Liver (tissue), 9 donors: Measurements from ENCODE around the gene KMT2E. TPM values are rescaled to one million over a fixed set of nuclear protein-coding genes. Genes with fewer than 3 reads are reported as not detected.

ENCODE experiments used
- DNase-seq: peaks from one replicate; pipeline ENCODE4 v3.0.0-alpha.2; 2017; ENCODE audit warnings: low spot score
- H3K27ac ChIP-seq, 2 donors: one replicate each; pipeline ENCODE4 v1.7.0; 2013; ENCODE audit warnings: inconsistent platforms in 2 of 2, low read length in 2 of 2, control low read depth in 1 of 2, low read depth in 1 of 2, mild to moderate bottlenecking in 1 of 2
- H3K27me3 ChIP-seq, 4 donors: one replicate each; pipeline versions ENCODE4 v1.6.1 to v1.7.0; 2013; ENCODE audit warnings: low read length in 3 of 4, inconsistent platforms in 1 of 4, mild to moderate bottlenecking in 1 of 4, moderate library complexity in 1 of 4; ENCODE audit not compliant: control insufficient read depth in 4 of 4, insufficient read depth in 4 of 4
- H3K36me3 ChIP-seq, 4 donors: one replicate each; pipeline versions ENCODE4 v1.6.1 to v1.7.0; 2013; ENCODE audit warnings: low read length in 3 of 4, mild to moderate bottlenecking in 3 of 4, low read depth in 1 of 4, moderate library complexity in 1 of 4; ENCODE audit not compliant: control insufficient read depth in 4 of 4, insufficient read depth in 3 of 4
- H3K4me1 ChIP-seq, 4 donors: one replicate each; pipeline versions ENCODE4 v1.6.1 to v1.7.0; 2013; ENCODE audit warnings: low read length in 3 of 4, mild to moderate bottlenecking in 3 of 4, moderate library complexity in 1 of 4; ENCODE audit not compliant: control insufficient read depth in 4 of 4, insufficient read depth in 4 of 4
- H3K4me3 ChIP-seq, 3 donors: one replicate each; pipeline versions ENCODE4 v1.6.1 to v1.7.0; 2013; ENCODE audit warnings: low read length in 3 of 3, control low read depth in 1 of 3, low read depth in 1 of 3, mild to moderate bottlenecking in 1 of 3
- H3K9ac ChIP-seq, 2 donors: one replicate each; pipeline ENCODE4 v1.7.0; 2013; ENCODE audit warnings: low read length in 2 of 2, mild to moderate bottlenecking in 2 of 2, moderate library complexity in 2 of 2, control low read depth in 1 of 2, low read depth in 1 of 2
- H3K9me3 ChIP-seq, 4 donors: one replicate each; pipeline versions ENCODE4 v1.6.1 to v1.7.0; 2013; ENCODE audit warnings: low read length in 3 of 4; ENCODE audit not compliant: control insufficient read depth in 4 of 4
- CTCF ChIP-seq: fragments of 150-350 bp; IDR thresholded peaks from 2 replicates; pipeline ENCODE4 v1.5.1; 2017; ENCODE audit warnings: improper control_type of control experiment, low read depth, low read length; ENCODE audit not compliant: missing input control
- FOXA1 ChIP-seq: IDR thresholded peaks from 2 replicates; pipeline ENCODE4 v1.6.1; 2016; ENCODE audit warnings: antibody characterized with exemption
- FOXA2 ChIP-seq: IDR thresholded peaks from 2 replicates; pipeline ENCODE4 v1.6.1; 2016; ENCODE audit warnings: antibody characterized with exemption
- GABPA ChIP-seq, 2 donors: IDR thresholded peaks in 1 of 2; conservative IDR thresholded peaks in 1 of 2; 2 replicates each; pipeline ENCODE4 v1.6.1; 2016; ENCODE audit warnings: antibody characterized with exemption in 2 of 2, mild to moderate bottlenecking in 1 of 2, moderate library complexity in 1 of 2
- HNF4A ChIP-seq, 2 donors: conservative IDR thresholded peaks; 2 replicates each; pipeline ENCODE4 v1.6.1; 2016; ENCODE audit warnings: antibody characterized with exemption in 2 of 2, mild to moderate bottlenecking in 2 of 2
- HNF4G ChIP-seq: IDR thresholded peaks from 2 replicates; pipeline ENCODE4 v1.6.1; 2016; ENCODE audit warnings: antibody characterized with exemption
- NR2F2 ChIP-seq: IDR thresholded peaks from 2 replicates; pipeline ENCODE4 v1.6.1; 2016; ENCODE audit warnings: antibody characterized with exemption
- RAD21 ChIP-seq, 2 donors: IDR thresholded peaks; 2 replicates each; pipeline ENCODE4 v1.6.1; 2016; ENCODE audit warnings: antibody characterized with exemption in 2 of 2, mild to moderate bottlenecking in 2 of 2
- TAF1 ChIP-seq: conservative IDR thresholded peaks from 2 replicates; pipeline ENCODE4 v1.6.1; 2016; ENCODE audit warnings: antibody characterized with exemption, mild to moderate bottlenecking
- YY1 ChIP-seq: IDR thresholded peaks from 2 replicates; pipeline ENCODE4 v1.6.1; 2016; ENCODE audit warnings: antibody characterized with exemption, mild to moderate bottlenecking
- ZBTB33 ChIP-seq: IDR thresholded peaks from 2 replicates; pipeline ENCODE4 v1.6.1; 2016; ENCODE audit warnings: antibody characterized with exemption
- WGBS: extraction: QIAGEN DNeasy Blood & Tissue Kit; methylation state at CpG from one replicate; pipeline ENCODE4 v1.1.7; 2013; 5-methylcytosine and 5-hydroxymethylcytosine counted together
- polyA plus RNA-seq, 2 donors: library from polyadenylated mRNA; stranded (reverse) in 1 of 2; unstranded in 1 of 2; fragments of 200-250 nt in 1 of 2; fragments of >200 nt in 1 of 2; fragmentation: Nextera tagmentation in 1 of 2; extraction: Ambion mirVana in 1 of 2; gene quantifications; one replicate each; pipeline versions ENCODE4 v1.2.1 to v1.2.3, GENCODE V29; 2013 to 2015
- total RNA-seq, 2 donors: library from RNA; depleted of rRNA; stranded (reverse); fragments of >200 nt; gene quantifications; one replicate each; pipeline ENCODE4 v1.2.3, GENCODE V29; 2014
- TF ChIP-seq, protein P1 (sequence below): IDR thresholded peaks from 2 replicates; pipeline ENCODE4 v1.6.1; 2016; ENCODE audit warnings: antibody characterized with exemption
- TF ChIP-seq, protein P2 (sequence below): IDR thresholded peaks from 2 replicates; pipeline ENCODE4 v1.6.1; 2016; ENCODE audit warnings: antibody characterized with exemption, mild to moderate bottlenecking
- TF ChIP-seq, protein P3 (sequence below): IDR thresholded peaks from 2 replicates; pipeline ENCODE4 v1.6.1; 2016; ENCODE audit warnings: antibody characterized with exemption
- donor health status: healthy.
- donor health status: healthy.
- donor health status: healthy.
- donor health status: healthy.
- donor health status: healthy.

Gene KMT2E
- total and polyA plus RNA-seq, 4 donors: 7.1 to 55.6 (median 42.4) TPM

DNA sequence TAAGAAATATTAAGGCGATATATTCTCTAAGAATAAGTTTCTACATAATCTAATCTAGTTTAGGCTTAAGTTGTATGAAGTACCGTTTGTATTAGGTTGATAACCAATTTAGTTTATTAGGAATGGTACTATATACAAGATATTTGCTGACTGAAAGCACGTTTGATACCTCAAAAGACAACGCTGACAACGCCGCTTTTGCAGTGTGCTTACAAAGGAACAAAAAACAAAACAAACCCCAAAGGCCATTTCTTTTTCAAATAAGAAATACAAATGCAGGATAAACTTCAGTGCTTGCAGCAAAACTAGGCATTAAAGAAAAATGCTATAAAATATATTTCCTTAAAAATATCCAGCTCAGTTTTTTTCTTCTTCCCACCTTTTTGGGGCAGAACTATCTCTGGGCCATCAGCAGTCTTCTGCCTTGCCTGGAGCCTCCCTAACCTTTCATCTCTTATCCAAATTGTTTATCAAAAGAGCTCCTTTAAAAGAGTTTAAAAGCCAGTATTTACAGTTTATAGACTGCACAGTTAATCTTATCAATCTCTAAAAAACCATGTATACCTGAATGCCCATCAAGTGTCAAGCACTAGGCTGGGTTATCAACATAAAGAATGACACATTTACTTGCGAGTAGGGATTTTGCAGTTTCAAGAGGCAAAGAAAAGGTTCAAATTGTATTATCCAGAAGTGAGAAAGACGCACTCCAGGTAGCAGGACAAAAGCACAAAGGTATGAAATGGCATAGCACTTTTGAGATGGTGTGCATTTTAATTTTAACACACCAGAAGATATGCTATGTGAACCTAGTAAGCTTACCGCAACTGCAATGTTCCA lies 4.1 kb upstream of the KMT2E start:
- H3K9me3 ChIP-seq: no peaks in the 10 kb centered on the region
- H3K27ac ChIP-seq: peak overlapping the region; percentile 99 to 100
- no peaks in the 10 kb centered on the region for H3K36me3 ChIP-seq
- no peak for DNase-seq
- peaks cover 14 to 20% (median 16%) of the 10 kb centered on the region in 4 donors for H3K4me1 ChIP-seq
- H3K27me3 ChIP-seq: no peaks in the 10 kb centered on the region
- TF ChIP-seq, protein P1, sequence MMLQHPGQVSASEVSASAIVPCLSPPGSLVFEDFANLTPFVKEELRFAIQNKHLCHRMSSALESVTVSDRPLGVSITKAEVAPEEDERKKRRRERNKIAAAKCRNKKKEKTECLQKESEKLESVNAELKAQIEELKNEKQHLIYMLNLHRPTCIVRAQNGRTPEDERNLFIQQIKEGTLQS: no peak
- no peak for TF ChIP-seq GABPA (IDR thresholded peaks at IDR 0.05 in 1 of 2, conservative IDR thresholded peaks at IDR 0.05 in 1 of 2)
- TF ChIP-seq ZBTB33: no peak
- no peak for TF ChIP-seq RAD21 (IDR thresholded peaks at IDR 0.05)
- TF ChIP-seq, protein P2, sequence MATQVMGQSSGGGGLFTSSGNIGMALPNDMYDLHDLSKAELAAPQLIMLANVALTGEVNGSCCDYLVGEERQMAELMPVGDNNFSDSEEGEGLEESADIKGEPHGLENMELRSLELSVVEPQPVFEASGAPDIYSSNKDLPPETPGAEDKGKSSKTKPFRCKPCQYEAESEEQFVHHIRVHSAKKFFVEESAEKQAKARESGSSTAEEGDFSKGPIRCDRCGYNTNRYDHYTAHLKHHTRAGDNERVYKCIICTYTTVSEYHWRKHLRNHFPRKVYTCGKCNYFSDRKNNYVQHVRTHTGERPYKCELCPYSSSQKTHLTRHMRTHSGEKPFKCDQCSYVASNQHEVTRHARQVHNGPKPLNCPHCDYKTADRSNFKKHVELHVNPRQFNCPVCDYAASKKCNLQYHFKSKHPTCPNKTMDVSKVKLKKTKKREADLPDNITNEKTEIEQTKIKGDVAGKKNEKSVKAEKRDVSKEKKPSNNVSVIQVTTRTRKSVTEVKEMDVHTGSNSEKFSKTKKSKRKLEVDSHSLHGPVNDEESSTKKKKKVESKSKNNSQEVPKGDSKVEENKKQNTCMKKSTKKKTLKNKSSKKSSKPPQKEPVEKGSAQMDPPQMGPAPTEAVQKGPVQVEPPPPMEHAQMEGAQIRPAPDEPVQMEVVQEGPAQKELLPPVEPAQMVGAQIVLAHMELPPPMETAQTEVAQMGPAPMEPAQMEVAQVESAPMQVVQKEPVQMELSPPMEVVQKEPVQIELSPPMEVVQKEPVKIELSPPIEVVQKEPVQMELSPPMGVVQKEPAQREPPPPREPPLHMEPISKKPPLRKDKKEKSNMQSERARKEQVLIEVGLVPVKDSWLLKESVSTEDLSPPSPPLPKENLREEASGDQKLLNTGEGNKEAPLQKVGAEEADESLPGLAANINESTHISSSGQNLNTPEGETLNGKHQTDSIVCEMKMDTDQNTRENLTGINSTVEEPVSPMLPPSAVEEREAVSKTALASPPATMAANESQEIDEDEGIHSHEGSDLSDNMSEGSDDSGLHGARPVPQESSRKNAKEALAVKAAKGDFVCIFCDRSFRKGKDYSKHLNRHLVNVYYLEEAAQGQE: no peak
- TF ChIP-seq TAF1: no peak
- TF ChIP-seq, protein P3, sequence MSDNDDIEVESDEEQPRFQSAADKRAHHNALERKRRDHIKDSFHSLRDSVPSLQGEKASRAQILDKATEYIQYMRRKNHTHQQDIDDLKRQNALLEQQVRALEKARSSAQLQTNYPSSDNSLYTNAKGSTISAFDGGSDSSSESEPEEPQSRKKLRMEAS: no peak
- TF ChIP-seq NR2F2: no peak
- TF ChIP-seq FOXA1: no peak
- TF ChIP-seq FOXA2: no peak
- TF ChIP-seq HNF4G: no peak
- TF ChIP-seq HNF4A (conservative IDR thresholded peaks at IDR 0.05): no peak
- peak overlapping the region; percentile 31 to 91 (median 83) for H3K4me3 ChIP-seq
- WGBS: 38% methylated on average over 9 of the region's 9 CpGs
- peak overlapping the region; percentile 99 to 100 for H3K9ac ChIP-seq

- Histone ChIP-seq H3K4me3 (peak overlapping the region; percentile 31 to 91 (median 83)), H3K36me3 (no peaks in the 10 kb centered on the region), H3K27ac (peak overlapping the region; percentile 99 to 100), H3K9me3 (no peaks in the 10 kb centered on the region), H3K9ac (peak overlapping the region; percentile 99 to 100), H3K4me1 (peaks cover 11 to 20% (median 16%) of the 10 kb centered on the region in 4 donors), H3K27me3 (no peaks in the 10 kb centered on the region)
- 31% methylated on average over 5 of the region's 5 CpGs for WGBS
- TF ChIP-seq YY1 (peak; percentile 53), CTCF (no peak), GABPA (IDR thresholded peaks at IDR 0.05 in 1 of 2, conservative IDR thresholded peaks at IDR 0.05 in 1 of 2) (no peak)
- DNase-seq: no peak
Measured at GRCh38 chr7:105010504-105011130, 3.4 kb upstream of the KMT2E start.
